HEK293 (cell line): ENCODE results near the gene SUN5.

Experiments used
- PRDM6 ChIP-seq: fragments of 450-650 bp; formaldehyde crosslinking; IDR thresholded peaks from 2 replicates; pipeline ENCODE4 v1.5.1; 2017; ENCODE audit warnings: missing biosample characterization, missing genetic modification characterization
- YY1 ChIP-seq: fragments of 450-650 bp; formaldehyde crosslinking; IDR thresholded peaks from 2 replicates; pipeline ENCODE4 v1.5.1; 2018; ENCODE audit warnings: missing biosample characterization, missing genetic modification characterization
- ZNF280D ChIP-seq: fragments of 450-650 bp; formaldehyde crosslinking; IDR thresholded peaks from 2 replicates; pipeline ENCODE4 v1.5.1; 2016; ENCODE audit warnings: missing biosample characterization, missing genetic modification characterization
- ZNF560 ChIP-seq: fragments of 450-650 bp; formaldehyde crosslinking; IDR thresholded peaks from 2 replicates; pipeline ENCODE4 v1.5.1; 2017; ENCODE audit warnings: missing biosample characterization, missing genetic modification characterization, borderline replicate concordance

GRCh38 chr20:33014336-33015113 is 10.3 kb upstream of the SUN5 start:
- TF ChIP-seq PRDM6 (tag by site-specific recombination) (no peak), ZNF560 (no peak), YY1 (no peak), ZNF280D (tag by site-specific recombination) (no peak)
